Esophagus muscularis mucosa (tissue), 4 donors: Measurements from ENCODE around the gene FKBP1A.

ENCODE experiments used
- EP300 ChIP-seq: sonication (generic); formaldehyde crosslinking; IDR thresholded peaks from one replicate; pipeline ENCODE4 v1.6.1; 2017; ENCODE audit warnings: antibody characterized with exemption
- POLR2A ChIP-seq: fragments of 450-650 bp; IDR thresholded peaks from one replicate; pipeline ENCODE4 v1.6.1; 2017; ENCODE audit warnings: antibody characterized with exemption, moderate library complexity, mild to moderate bottlenecking, low read depth
- TF ChIP-seq, protein P1 (sequence below), 3 experiments: fragments of 200-600 bp in 2 of 3; fragments of 450-650 bp in 1 of 3; sonication (generic) in 2 of 3; IDR thresholded peaks; one replicate each; pipeline ENCODE4 v1.5.1; 2017 to 2019; ENCODE audit warnings: antibody characterized with exemption in 3 of 3, mild to moderate bottlenecking in 2 of 3, moderate library complexity in 1 of 3

DNA sequence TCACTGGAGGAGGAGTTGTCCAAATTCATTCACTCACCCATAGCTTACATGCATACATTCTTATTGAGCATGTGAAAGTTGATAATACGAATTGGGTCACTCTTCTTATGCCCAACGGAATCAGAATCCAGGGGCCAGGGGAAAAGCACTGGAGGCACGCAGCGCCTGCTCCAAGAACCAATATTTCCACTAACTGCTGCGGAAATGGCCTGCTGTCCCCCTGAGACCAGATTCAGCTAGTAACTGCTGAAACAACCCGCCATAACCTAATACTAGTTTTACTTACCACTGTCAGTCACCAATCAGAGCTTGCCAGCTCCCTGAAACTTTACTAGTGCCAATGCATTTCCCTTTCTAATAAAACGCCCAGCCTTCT is 641 bp upstream of the FKBP1A start:
- TF ChIP-seq POLR2A (no peak), EP300 (no peak)
- TF ChIP-seq, protein P1, sequence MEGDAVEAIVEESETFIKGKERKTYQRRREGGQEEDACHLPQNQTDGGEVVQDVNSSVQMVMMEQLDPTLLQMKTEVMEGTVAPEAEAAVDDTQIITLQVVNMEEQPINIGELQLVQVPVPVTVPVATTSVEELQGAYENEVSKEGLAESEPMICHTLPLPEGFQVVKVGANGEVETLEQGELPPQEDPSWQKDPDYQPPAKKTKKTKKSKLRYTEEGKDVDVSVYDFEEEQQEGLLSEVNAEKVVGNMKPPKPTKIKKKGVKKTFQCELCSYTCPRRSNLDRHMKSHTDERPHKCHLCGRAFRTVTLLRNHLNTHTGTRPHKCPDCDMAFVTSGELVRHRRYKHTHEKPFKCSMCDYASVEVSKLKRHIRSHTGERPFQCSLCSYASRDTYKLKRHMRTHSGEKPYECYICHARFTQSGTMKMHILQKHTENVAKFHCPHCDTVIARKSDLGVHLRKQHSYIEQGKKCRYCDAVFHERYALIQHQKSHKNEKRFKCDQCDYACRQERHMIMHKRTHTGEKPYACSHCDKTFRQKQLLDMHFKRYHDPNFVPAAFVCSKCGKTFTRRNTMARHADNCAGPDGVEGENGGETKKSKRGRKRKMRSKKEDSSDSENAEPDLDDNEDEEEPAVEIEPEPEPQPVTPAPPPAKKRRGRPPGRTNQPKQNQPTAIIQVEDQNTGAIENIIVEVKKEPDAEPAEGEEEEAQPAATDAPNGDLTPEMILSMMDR (IDR thresholded peaks at IDR 0.05), result no peak
